NCI-H2107 treated with DMSO at 0.1 percent for 48 hours (cell line): ENCODE measurements around the gene UBR4.

ENCODE experiments used
- DNase-seq: peaks from one replicate; lab custom pipeline; 2025; ENCODE audit not compliant: unreplicated experiment; lab: John Stamatoyannopoulos, UW

Gene UBR4

GRCh38 chr1:19149736-19150135 lies 60.3 kb downstream of the UBR4 start:
- DNase-seq = no peak

GRCh38 chr1:19140465-19140864 lies 69.6 kb downstream of the UBR4 start:
- DNase-seq = no peak

GRCh38 chr1:19139711-19140110 lies 70.4 kb downstream of the UBR4 start:
- DNase-seq = no peak

GRCh38 chr1:19138958-19139581 lies 71.0 kb downstream of the UBR4 start:
- no peak for DNase-seq

GRCh38 chr1:19138331-19138730 lies 71.7 kb downstream of the UBR4 start:
- DNase-seq = no peak

- DNase-seq = no peak
Measured at GRCh38 chr1:19137158-19137557, 72.9 kb downstream of the UBR4 start.

- no peak for DNase-seq
Measured at GRCh38 chr1:19133360-19133759, 76.7 kb downstream of the UBR4 start.

- no peak for DNase-seq
Measured at GRCh38 chr1:19130468-19130867, 79.6 kb downstream of the UBR4 start.

- DNase-seq = no peak
Measured at GRCh38 chr1:19128968-19129514, 81.0 kb downstream of the UBR4 start.

GRCh38 chr1:19124273-19124672 lies 85.8 kb downstream of the UBR4 start:
- DNase-seq = no peak

- no peak for DNase-seq
Measured at GRCh38 chr1:19123837-19124236, 86.2 kb downstream of the UBR4 start.

- no peak for DNase-seq
Measured at GRCh38 chr1:19122668-19123067, 87.4 kb downstream of the UBR4 start.

- DNase-seq = no peak
Measured at GRCh38 chr1:19121192-19121591, 88.9 kb downstream of the UBR4 start.

GRCh38 chr1:19120070-19120469 lies 90.0 kb downstream of the UBR4 start:
- no peak for DNase-seq

GRCh38 chr1:19115082-19115808 lies 94.8 kb downstream of the UBR4 start:
- no peak for DNase-seq

GRCh38 chr1:19113697-19114092 lies 96.4 kb downstream of the UBR4 start:
- no peak for DNase-seq

- DNase-seq = no peak
Measured at GRCh38 chr1:19112891-19113696, 97.0 kb downstream of the UBR4 start.

- DNase-seq = no peak
Measured at GRCh38 chr1:19110257-19110927, 99.7 kb downstream of the UBR4 start.

GRCh38 chr1:19109545-19109944 lies 100.5 kb downstream of the UBR4 start:
- no peak for DNase-seq

- no peak for DNase-seq
Measured at GRCh38 chr1:19101244-19101643, 108.8 kb downstream of the UBR4 start.

GRCh38 chr1:19100028-19100427 lies 110.0 kb downstream of the UBR4 start:
- DNase-seq = no peak
